ENCODE measurements around the gene CTNS. TPM values are rescaled to one million over a fixed set of nuclear protein-coding genes. Genes with fewer than 3 reads are reported as not detected.

Gene CTNS
- total RNA-seq, 1 experiment from 2014 or later, result 44.0 TPM

- DNase-seq (ENCODE audit: low read depth, low spot score), result no peak
- in situ Hi-C loops (cut with HindIII; ENCODE audit: low pct_unique_long_range_greater_than_20kb, low sequenced_read_pairs), result no loop called here
These were observed 21.2 kb upstream of the CTNS start for GRCh38 chr17:3615160-3615870.

GRCh38 chr17:3621146-3621720, 15.3 kb upstream of the CTNS start:
- in situ Hi-C loops (cut with HindIII; ENCODE audit: low pct_unique_long_range_greater_than_20kb, low sequenced_read_pairs), result no loop called here

GRCh38 chr17:3622977-3623594, 13.5 kb upstream of the CTNS start:
- in situ Hi-C loops (cut with HindIII; ENCODE audit: low pct_unique_long_range_greater_than_20kb, low sequenced_read_pairs), result no loop called here
- no peak for DNase-seq (ENCODE audit: low read depth, low spot score)

More at GRCh38 chr17:3621146-3621720, 15.3 kb upstream of the CTNS start:
- DNase-seq (ENCODE audit: low read depth, low spot score), result no peak

GRCh38 chr17:3626831-3627768, 9.5 kb upstream of the CTNS start:
- in situ Hi-C loops (cut with HindIII; ENCODE audit: low pct_unique_long_range_greater_than_20kb, low sequenced_read_pairs), result no loop called here
- DNase-seq (ENCODE audit: low read depth, low spot score), result no peak

GRCh38 chr17:3627769-3628167, 8.8 kb upstream of the CTNS start:
- DNase-seq (ENCODE audit: low read depth, low spot score), result no peak
- in situ Hi-C loops (cut with HindIII; ENCODE audit: low pct_unique_long_range_greater_than_20kb, low sequenced_read_pairs), result no loop called here

- in situ Hi-C loops (cut with HindIII; ENCODE audit: low pct_unique_long_range_greater_than_20kb, low sequenced_read_pairs), result no loop called here
- no peak for DNase-seq (ENCODE audit: low read depth, low spot score)
These were observed 5.8 kb upstream of the CTNS start for GRCh38 chr17:3630781-3631180.

GRCh38 chr17:3632287-3632686, 4.3 kb upstream of the CTNS start:
- in situ Hi-C loops (cut with HindIII; ENCODE audit: low pct_unique_long_range_greater_than_20kb, low sequenced_read_pairs), result no loop called here
- DNase-seq (ENCODE audit: low read depth, low spot score), result no peak

- DNase-seq (ENCODE audit: low read depth, low spot score), result no peak
- in situ Hi-C loops (cut with HindIII; ENCODE audit: low pct_unique_long_range_greater_than_20kb, low sequenced_read_pairs), result no loop called here
These were observed 946 bp upstream of the CTNS start for GRCh38 chr17:3635474-3636153.

- in situ Hi-C loops (cut with HindIII; ENCODE audit: low pct_unique_long_range_greater_than_20kb, low sequenced_read_pairs), result no loop called here
These were observed 381 bp downstream of the CTNS start for GRCh38 chr17:3636908-3637373.

GRCh38 chr17:3639981-3640596, 3.5 kb downstream of the CTNS start:
- DNase-seq (ENCODE audit: low read depth, low spot score), result no peak
- in situ Hi-C loops (cut with HindIII; ENCODE audit: low pct_unique_long_range_greater_than_20kb, low sequenced_read_pairs), result no loop called here

More at GRCh38 chr17:3636908-3637373, 381 bp downstream of the CTNS start:
- DNase-seq (ENCODE audit: low read depth, low spot score), result no peak

GRCh38 chr17:3641014-3641413, 4.5 kb downstream of the CTNS start:
- no peak for DNase-seq (ENCODE audit: low read depth, low spot score)
- in situ Hi-C loops (cut with HindIII; ENCODE audit: low pct_unique_long_range_greater_than_20kb, low sequenced_read_pairs), result no loop called here

- in situ Hi-C loops (cut with HindIII; ENCODE audit: low pct_unique_long_range_greater_than_20kb, low sequenced_read_pairs), result no loop called here
- no peak for DNase-seq (ENCODE audit: low read depth, low spot score)
These were observed 5.3 kb downstream of the CTNS start for GRCh38 chr17:3641717-3642486.

GRCh38 chr17:3643889-3644349, 7.4 kb downstream of the CTNS start:
- DNase-seq (ENCODE audit: low read depth, low spot score), result no peak
- in situ Hi-C loops (cut with HindIII; ENCODE audit: low pct_unique_long_range_greater_than_20kb, low sequenced_read_pairs), result no loop called here

- in situ Hi-C loops (cut with HindIII; ENCODE audit: low pct_unique_long_range_greater_than_20kb, low sequenced_read_pairs), result no loop called here
- no peak for DNase-seq (ENCODE audit: low read depth, low spot score)
These were observed 8.8 kb downstream of the CTNS start for GRCh38 chr17:3645310-3645709.

GRCh38 chr17:3647251-3647650, 10.7 kb downstream of the CTNS start:
- in situ Hi-C loops (cut with HindIII; ENCODE audit: low pct_unique_long_range_greater_than_20kb, low sequenced_read_pairs), result no loop called here

More at GRCh38 chr17:3647251-3647650, 10.7 kb downstream of the CTNS start:
- no peak for DNase-seq (ENCODE audit: low read depth, low spot score)

Data from SK-MEL-5 (cell line).